Inflammatory macrophage (primary cell): Measurements from ENCODE around the gene TKTL1.
"Not testable (repeated sequence)": the region's sequence is repeated elsewhere in the genome, so short reads cannot be mapped to it uniquely, and the experiment has no call there.

Experiments
- DNase-seq, 2 donors: peaks; one replicate each; pipeline ENCODE4 v3.0.0-alpha.2; 2020 to 2022
- total RNA-seq, 18 experiments: gene quantifications; one replicate each; lab custom pipeline; 2026; ENCODE audit warnings: mixed read lengths in 6 of 18, inconsistent platforms in 2 of 18; lab: John Stamatoyannopoulos, UW

Gene TKTL1
- 0 to 0.07 (median 0) reads per million in 18 experiments for total RNA-seq

DNA sequence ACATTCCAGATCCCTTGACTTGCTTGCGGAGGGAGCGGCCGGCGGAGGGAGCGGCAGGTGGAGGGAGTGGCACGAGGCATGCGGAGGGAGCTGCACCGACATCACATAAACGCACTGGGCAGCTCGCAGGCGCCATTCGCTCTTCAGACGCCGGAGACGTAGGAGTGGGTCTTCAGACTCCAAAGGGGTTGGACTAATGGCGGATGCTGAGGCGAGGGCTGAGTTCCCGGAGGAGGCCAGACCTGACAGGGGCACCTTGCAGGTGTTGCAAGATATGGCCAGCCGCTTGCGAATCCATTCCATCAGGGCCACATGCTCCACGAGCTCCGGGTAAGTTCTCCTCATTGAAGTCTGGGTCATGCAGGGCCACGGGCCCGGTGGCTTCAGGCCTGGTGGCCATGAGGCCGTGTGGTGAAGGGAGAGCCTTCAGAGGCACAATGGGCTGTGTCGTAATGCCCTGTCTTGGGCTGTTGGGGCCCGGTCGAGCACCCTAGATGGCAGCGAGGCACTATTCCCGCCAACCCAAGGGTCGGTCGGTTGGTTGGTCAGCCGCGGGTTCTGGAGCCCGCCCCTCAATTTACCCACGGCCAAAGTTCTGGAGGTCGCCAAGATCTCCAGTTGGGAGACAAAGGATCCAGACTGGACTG lies at the start of gene TKTL1:
TKTL1 (plus strand) TSS at position 132 of the 647 bp plus-strand sequence; CDS start at position 197, 65 bp downstream.
- DNase-seq: no peak

DNA sequence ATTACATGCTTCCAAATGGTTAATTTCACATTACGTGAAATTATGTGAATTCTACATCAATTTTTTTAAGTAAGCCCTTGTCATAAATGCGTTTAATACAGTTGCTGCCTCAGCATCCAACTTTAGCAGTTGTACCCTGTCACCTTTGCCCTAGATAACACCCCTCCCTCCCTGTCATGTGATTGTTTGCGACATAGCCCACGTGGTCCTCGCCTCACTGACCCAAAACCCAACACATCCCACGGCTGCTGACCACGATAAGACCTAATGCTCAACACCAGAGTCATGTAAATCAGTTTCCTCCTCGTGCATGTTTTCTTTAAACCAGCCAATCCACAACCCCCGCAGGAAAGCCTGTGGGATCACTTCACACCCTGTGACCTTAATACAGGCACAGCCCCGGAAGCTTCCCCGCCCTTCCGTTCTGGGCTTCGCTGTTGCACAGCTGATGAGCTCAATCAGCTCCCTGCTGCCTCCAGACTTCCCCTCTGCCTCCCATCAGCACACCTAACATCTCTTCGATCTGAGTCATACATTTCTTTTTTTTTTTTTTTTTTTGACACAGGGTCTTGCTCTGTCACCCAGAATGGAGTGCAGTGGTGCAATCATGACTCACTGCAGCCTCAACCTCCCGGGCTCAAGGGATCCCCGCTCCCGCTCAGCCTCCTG lies 48.1 kb upstream of the TKTL1 start:
- DNase-seq: not testable (repeated sequence)

GRCh38 chrX:154248076-154248475 lies 47.5 kb upstream of the TKTL1 start:
- DNase-seq: not testable (repeated sequence)

DNA sequence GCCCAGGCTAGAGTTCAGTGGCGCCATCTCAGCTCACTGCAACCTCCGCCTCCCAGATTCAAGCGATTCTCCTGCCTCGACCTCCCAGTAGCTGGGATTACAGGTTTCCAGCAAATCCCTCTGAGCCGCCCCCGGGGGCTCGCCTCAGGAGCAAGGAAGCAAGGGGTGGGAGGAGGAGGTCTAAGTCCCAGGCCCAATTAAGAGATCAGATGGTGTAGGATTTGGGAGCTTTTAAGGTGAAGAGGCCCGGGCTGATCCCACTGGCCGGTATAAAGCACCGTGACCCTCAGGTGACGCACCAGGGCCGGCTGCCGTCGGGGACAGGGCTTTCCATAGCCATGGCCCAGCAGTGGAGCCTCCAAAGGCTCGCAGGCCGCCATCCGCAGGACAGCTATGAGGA lies 38.3 kb upstream of the TKTL1 start, which contains the start of gene OPN1MW3:
OPN1MW3 (plus strand) TSS at position 301 of the 400 bp plus-strand sequence; CDS start at position 339, 38 bp downstream.
- not testable (repeated sequence) for DNase-seq

GRCh38 chrX:154258711-154259110 lies 36.9 kb upstream of the TKTL1 start:
- not testable (repeated sequence) for DNase-seq

GRCh38 chrX:154263072-154263471 lies 32.5 kb upstream of the TKTL1 start:
- not testable (repeated sequence) for DNase-seq

DNA sequence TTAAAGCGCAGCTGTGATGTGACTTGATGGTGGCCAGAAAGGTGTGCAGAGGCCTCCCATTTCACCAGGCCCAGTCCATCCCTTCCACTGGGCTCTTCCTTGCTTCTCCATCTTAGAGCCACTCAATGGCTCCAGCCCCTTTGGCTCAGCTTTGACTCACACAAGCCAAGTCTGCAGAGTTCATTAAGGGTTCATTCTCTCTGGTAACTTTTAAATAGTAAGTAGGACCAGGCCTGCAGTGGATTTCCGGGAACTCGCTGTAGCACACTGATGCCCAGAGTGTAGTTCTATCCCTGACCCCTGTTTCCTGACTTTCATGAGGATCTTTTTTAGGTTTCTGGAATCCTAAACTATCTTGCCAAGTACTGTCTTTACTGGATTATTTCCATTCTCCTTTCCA lies 26.4 kb upstream of the TKTL1 start:
- DNase-seq: not testable (repeated sequence)

GRCh38 chrX:154284489-154285338 lies 10.9 kb upstream of the TKTL1 start:
- not testable (repeated sequence) for DNase-seq

DNA sequence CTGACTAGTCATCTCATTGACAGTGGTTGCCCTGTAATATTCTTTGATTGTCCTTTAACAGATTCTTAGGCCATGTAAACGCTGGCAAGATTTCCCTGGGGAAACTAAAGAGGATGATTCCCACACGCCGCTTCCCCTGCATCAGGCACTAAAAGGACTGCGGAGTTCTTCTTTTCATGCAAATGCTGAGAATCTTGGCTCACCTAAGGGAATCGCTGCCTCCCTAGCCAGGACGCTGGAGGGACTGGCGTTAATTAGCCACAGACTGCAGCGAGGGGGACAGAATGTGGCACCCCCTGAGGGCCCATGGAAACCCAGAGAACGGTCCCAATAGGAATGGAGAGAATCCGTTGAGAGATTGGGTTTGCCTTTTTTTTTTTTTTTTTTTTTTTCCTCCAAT lies 9.2 kb upstream of the TKTL1 start:
- not testable (repeated sequence) for DNase-seq

DNA sequence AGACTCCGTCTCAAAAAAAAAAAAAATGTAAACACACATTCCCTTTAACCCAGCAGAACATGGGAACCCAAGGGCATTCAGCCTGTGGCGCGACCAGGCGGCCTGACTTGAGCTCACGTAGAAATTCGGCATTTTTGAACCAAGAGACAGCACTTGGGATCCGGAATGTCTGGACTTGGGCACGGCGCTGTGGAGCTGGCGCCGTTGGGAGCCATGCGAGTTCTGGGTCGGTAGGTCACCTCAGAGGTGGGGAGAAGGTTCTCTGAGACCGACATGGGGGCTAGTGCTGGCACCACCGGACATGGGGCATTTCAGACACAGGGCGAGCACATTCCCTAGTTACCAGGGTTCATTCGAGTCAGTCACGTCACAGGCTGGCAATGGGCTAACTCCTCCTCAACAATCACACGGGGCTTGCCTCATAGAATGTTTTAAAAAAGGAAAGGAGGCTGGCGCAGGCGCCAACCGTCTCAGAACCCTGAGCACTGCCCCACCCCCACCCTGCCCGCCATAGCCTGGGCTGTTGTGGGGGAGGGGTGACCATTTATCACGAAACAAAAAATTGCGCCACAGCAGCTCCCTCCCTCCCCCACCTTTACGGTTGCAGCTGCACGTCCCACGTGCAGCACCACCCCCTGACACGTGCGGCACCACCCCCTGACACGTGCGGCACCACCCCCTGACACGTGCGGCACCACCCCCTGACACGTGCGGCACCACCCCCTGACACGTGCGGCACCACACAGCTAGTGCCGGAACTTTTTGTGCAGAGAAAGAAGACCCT lies 612 bp upstream of the TKTL1 start, which contains the start of gene TEX28:
TEX28 (minus strand) TSS at position 334 of the 784 bp plus-strand sequence. CDS start 3,007 bp downstream, outside the sequence.
- no peak for DNase-seq

- DNase-seq: no peak
Observed at GRCh38 chrX:154296731-154297130, 1.1 kb downstream of the TKTL1 start.

GRCh38 chrX:154298312-154298711 lies 2.7 kb downstream of the TKTL1 start:
- DNase-seq: no peak

- DNase-seq: peak; percentile 68 to 72
Observed at GRCh38 chrX:154300816-154301215, 5.2 kb downstream of the TKTL1 start.

- DNase-seq: not testable (repeated sequence)
Observed at GRCh38 chrX:154302998-154303397, 7.4 kb downstream of the TKTL1 start.

GRCh38 chrX:154303476-154303875 lies 7.9 kb downstream of the TKTL1 start:
- DNase-seq: no peak

DNA sequence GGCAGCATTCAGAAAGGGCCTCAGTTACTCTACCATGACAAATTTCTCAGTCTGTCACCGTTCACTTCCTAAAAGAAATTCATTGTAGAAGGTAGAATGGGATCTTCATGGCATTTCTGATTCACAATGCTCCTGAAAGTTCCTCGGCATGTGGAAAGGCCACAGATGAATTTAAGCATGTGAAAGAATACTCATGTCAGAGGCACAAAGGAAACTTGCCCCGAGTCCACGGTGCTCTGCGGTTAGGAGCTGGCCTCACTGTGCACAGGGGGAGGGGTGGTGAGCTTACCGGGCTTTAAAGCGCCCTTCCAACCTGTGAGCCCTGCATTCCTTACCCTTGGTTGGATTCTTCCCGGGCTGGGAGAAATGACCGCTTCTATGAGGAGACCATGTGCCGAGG lies 9.3 kb downstream of the TKTL1 start:
- no peak for DNase-seq

DNA sequence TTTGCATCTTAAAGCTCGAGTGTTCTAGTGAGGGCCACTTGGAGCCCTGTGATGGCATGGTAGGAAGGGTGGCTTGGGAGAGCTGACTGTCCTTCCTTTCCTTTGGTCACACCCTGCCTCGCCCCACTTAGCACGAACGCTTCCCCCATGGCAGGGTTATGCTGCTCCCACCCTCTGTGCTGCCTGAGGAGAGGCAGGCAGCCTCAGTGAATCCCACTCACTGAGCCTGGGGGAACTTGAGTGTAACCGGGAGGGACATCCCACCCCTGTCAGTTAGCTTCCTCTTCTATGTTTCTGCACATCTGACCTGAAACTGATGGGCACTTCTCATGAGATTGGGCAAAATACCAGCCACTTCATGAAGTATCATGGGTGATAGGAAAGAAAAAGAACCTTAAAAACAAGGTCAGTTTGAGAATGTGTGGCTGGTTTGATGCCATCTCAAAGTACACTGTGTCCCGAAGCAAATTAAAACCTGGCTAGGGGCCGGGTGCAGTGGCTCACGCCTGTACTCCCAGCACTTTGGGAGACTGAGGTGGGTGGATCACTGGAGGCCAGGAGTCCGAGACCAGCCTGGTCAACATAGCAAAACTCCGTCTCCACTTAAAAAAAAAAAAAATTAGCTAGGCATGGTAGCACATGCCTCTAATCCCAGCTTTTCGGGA lies 10.1 kb downstream of the TKTL1 start:
- DNase-seq: peak; percentile 47 to 59

- no peak for DNase-seq
Observed at GRCh38 chrX:154307202-154307601, 11.6 kb downstream of the TKTL1 start.

- peak; percentile 60 to 72 for DNase-seq
Observed at GRCh38 chrX:154308108-154308946, 12.7 kb downstream of the TKTL1 start.

DNA sequence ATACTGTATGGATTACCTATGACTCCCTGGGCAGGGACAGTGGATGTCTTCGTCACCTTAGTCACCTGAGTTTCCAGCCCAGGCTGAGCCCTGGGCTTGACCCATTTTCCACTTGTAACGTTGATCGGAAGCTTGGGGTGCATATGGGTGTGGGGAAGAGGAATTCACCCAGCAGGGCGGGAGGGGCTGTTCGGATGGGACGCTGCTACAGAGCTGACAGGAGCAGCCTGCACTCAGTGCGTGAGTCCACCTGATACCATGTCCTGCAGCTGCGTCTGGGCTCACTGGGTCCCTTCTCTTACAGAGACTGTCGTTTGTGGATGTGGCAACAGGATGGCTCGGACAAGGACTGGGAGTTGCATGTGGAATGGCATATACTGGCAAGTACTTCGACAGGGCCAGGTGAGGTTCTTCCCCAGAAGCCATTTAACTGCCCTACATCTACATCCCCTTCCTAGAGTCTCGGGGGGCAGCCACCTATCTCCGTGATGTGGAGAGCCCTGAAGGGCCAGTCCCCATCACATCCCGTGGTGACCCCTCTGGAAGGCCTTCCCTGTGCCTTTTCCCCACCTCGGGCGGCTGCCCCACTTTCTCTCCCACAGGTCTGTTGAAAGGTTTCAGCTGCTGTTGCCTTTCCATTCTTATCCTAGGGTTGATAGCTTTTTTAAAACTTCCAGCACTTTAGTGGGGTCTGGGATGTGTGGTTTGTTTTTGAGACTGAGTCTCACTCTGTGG lies 13.6 kb downstream of the TKTL1 start:
- no peak for DNase-seq
